GM19372 (cell line): ENCODE results near the gene LDLR.
"Not testable (repeated sequence)": the region's sequence is repeated elsewhere in the genome, so short reads cannot be mapped to it uniquely, and the experiment has no call there.

Experiments
- ATAC-seq: cut with Tn5 transposase; IDR thresholded peaks from one replicate; pipeline ENCODE4 v1.9.1; 2021; ENCODE audit warnings: mild to moderate bottlenecking, low read depth, moderate library complexity; ENCODE audit not compliant: unreplicated experiment

Gene LDLR

DNA sequence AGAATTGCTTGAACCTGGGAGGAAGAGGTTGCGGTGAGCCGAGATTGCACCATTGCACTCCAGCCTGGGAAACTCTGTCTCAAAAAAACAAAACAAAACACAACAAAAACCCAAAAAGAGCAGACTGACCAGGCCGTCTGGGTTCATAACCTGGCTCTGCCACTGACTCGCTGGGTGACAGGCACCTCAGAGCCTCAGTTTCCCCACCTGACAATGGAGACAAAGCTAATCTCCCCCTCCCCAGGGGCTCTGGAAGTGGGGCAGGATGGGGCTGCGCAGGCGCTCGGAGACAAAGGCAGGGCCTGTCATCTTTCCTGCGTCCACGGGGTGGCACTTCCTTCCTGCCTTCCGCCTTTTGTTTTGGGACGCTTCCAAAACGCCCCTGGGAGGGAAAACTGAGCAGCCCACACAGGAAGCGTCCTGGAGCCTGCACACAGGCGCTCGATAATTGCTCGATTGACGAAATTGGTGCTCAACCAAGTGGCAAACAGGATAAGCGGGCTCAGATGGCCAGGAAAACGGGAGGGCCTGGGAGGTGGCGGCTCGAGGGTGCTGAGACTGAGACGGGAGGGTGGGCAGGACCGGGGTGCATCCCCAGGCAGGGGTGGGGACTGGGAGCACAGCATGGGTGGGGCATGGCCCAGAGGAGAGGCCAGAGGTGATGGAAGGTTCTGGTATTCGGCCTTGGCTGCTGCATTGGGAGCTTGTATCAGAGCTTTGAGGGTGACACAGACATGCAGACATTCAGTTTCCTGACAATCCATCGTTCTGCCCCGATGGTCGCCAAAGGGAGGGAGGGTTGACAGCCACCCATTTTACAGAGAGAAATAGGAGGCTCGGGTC lies 48.5 kb downstream of the LDLR start:
- no peak for ATAC-seq

DNA sequence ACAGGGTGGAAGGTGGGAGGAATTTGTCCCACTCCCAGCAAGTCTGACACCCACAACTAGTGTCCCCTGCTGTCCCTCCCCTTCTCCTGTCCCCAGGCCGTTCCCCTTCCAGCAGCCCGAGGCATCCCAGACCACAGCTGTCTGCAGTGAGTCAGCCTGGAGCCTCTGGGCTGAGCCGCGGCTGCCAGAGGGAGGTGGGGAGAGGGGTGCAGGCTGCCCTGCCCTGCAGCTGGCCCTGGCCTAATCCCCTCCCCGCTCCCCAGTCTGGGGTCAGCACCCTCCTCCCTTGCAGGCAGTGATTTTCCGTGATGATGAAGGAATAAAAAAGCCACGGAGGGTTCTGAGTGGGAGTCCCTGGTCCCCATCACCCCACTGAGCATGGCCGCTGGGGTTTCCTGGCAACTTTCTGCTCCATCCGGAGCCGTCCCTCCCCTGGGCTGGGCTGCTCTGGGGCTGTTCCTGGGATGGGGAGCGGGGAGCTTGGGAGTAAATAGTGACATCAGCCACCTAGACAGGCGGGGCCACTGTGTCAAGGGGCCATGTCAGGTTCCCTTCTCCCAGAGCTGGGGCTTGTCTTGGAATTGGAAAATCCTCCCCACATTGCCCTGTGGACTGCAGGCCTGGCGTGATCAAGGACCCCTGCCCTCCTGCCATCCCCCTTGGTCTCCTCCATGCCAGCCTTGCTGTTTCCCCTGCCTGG lies 49.5 kb downstream of the LDLR start:
- no peak for ATAC-seq

DNA sequence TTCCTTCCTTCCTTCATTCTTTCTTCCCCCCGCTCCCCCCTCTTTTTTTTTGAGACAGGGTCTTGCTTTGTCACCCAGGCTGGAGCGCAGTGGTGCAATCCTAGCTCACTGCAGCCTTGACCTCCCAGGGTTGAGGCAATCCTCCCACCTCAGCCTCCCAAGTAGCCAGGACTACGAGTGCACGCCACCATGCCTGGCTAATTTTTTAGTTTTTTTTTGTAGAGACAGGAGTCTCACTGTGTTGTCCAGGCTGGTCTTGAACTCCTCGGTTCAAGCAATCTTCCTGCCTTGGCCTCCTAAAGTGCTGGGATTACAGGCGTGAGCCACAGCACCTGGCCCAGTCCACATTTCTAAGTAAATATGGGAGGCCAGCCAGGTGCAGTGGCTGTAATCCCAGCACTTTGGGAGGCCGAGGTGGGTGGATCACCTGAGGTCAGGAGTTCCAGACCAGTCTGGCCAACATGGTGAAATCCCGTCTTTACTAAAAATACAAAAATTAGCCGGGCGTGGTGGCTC lies 50.8 kb downstream of the LDLR start:
- not testable (repeated sequence) for ATAC-seq

DNA sequence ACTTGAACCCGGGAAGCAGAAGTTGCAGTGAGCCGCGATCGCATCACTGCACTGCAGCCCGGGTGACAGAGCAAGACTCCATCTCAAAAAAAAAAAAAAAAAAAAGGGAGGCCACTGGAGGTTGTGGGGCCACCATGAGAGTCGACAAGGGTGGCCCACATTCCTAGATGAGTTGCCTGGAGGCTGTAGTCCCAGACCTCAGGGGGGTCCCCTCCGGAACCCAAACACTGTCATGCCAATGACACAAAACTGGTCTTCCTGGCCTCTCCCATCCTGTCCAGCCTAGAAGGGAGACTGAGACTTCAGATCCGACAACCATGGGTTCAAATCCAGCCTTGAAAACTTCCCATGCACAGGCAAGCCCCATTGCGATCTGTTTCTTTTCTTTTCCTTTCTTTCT lies 51.6 kb downstream of the LDLR start:
- ATAC-seq = no peak

DNA sequence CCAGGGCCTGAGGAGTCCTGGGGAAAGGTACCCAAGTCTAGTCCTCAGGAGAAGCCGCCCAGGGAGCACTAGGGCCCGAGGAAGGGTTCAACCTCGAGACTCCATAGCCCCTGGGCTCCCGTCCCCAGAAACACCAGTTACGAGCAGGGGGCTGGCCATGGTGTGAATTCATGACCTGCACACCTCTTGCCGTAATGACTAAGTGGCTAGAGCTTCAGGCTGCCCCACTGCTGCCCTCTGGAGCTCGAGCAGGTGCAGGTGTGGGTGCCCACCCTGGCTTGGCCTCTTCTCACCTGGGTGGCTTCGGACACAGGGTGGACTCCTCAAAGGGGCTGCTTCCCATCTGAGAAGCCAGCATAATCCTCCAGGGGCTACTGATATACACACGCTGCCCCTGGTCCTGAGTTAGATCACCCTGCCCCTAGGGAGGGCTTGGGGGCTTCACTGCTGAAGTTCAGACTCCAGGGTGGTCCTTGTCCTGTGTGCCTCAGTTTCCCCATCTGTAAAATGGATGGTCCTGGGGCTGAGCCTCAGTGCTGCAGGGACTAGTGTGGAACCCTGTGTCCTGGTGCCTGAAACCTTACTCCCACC lies 52.8 kb downstream of the LDLR start:
- ATAC-seq = no peak

DNA sequence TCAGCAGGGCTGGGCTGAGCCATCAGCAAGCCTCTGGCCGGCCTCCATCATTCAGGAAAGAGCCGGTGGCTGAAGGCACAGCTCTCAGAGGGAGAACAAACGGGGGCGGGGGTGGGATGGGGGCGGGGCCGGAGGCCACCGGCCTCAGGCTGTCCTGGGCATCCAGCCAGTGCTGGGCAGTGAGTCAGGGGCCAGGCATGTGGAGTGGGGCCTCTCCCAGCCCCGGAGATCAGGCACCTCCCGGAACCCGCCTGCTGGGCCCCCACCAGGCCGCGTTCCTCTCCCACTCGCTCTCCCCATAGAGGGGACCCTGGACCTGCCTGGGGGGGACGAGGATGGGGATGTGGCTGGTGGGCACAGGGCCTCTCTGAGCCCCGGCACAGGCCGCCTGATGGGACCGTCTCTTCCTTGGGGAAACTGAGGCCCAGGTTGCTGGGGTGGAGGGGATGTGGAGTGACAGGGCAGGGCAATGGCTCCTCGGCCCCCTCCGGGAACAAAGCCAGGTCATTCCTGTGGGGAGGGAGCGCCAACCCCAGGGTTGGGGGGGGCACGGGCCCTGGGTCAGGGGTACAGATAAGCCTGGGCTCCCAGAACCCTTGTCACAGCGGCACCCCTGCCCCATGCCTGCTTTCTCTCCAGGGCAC lies 53.4 kb downstream of the LDLR start:
- ATAC-seq = no peak

DNA sequence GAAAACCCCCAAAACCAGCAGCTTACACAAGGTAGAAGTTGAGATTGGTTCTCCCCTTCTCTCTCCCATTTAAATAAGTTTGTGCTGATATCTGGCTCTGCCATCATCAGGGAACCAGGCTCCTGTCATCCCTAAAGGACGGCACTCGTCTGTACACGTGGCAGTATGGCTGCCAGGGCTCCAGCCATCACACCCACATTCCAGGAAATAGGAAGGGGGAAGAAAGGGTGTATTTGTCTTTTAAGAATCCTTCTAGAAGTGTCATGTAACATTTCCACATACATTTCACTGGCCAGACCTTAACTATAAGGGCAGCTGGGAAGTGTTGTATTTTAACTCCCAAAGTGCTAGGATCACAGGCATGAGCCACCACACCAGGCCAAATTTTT lies 56.3 kb downstream of the LDLR start:
- ATAC-seq = no peak

DNA sequence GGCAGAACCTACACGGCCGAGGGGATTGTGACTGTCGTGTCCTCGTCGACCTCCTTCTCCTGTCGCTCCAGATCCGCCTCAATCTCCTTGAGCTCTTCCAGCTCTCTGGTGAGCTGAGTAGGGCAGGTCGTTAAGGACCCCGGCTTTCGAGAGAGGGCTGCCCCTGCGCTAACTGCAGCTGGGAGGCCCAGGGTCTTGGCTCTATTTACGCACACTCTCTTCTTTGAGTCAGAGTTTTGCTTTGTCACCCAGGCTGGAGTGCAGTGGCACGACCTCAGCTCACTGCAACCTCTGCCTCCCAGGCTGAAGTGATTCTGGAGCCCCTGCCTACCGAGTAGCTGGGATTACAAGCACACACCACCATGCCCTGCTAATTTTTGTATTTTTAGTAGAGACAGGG lies 58.7 kb downstream of the LDLR start:
- no peak for ATAC-seq

DNA sequence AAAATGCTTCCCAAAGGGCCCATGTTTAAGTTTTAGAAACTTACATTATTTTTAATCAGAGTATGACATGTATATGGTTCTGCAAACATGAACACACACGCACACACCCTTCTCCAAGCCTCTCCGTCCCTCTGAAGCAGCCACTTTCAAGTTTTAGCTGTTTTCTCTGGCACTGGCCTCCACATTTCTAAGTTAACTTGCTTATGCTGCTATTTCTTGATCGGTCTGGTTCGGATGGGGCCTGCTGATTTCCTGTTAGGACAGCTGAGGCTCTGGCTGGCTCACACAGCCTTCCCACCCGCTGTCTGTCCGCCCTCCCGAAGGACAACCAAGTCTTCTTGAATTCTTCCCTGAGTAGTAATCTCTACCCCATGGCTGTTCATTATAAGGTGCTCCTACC lies 61.9 kb downstream of the LDLR start:
- no peak for ATAC-seq

DNA sequence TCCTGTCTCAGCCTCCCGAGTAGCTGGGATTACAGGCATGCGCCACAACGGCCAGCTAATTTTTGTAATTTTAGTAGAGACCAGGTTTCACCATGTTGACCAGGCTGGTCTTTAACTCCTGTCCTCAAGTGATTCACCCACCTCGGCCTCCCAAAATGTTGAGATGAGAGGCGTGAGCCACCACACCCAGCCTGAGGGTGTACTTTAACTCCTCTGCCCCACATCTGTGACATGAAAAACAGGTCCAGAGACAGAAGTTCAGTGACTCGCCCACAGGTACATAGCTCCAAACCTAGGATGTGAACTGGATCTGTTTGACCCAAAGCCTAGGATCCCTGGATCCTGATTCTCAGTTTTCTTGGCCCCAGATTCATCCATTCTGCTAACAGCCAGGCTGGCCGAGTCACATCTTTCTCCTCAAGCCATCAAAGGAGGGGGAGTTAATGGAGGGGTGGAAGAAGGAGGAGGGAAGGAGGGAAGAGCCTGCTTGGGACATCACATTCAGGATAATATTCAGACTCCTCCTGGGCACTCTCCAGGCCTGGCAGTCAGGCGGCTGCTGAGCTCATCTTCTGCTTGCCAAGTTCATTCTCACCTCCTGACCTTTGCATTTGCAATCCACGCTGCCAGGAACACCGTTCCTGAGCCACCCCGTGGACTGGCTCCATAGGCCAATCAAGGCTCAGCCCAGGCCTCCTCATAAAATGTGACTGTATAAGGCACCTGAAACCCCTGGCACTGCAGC lies 63.2 kb downstream of the LDLR start:
- no peak for ATAC-seq

DNA sequence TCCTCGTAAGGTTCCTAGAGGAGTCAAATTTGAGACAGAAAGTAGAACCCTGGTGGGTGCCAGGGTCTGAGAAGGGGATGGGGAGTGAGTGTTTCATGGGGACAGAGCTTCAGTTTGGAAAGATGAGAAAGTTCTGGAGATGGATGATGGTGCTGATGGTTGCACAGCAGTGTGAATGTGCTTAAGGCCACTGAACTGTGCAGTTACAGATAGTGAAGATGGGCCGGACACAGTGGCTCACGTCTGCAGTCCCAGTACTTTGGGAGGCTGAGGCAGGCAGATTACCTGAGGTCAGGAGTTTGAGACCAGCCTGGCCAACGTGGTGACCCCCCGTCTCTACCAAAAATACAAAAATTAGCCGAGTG lies 65.4 kb downstream of the LDLR start:
- no peak for ATAC-seq

DNA sequence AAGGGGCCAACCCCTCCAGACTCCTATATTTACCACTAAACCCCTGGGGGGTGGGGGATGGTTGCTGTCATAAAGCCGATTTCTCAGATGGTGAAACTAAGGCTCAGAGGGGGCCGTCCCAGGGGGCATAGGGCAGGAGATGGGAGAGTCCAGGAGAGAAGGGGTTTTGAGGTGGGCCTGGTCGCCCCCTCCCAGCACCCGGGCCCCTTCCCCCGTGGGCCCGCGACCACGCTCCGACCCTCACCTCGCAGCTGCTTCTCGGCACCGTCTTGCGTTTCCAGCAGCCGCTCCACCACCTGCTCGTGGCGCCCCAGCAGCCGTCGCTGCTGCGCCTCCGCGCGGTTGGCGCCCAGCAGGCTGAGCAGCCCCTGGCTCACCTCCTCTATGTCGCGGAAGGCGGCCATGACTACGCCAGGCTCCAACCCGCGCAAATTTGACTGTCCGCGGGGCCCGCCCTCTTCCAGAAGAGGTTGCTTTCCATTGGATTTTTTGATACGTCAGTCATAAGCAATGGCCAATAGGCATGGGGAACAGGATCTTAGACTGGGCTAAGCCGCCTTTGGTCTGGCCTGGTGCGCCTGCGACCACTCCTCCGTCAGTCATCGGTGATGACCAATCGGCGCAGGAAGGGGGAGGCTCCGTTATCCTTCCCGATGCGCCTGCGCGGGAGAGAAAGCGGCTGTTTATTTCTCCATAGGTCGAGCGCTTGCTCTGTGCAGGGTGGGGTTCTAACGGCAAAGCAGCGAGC lies 66.3 kb downstream of the LDLR start, which contains the start of gene SPC24:
TSS of gene SPC24 (minus strand) at position 410 of the 748 bp plus-strand sequence. CDS start at position 404, 6 bp downstream.
- ATAC-seq = peak; percentile 99

DNA sequence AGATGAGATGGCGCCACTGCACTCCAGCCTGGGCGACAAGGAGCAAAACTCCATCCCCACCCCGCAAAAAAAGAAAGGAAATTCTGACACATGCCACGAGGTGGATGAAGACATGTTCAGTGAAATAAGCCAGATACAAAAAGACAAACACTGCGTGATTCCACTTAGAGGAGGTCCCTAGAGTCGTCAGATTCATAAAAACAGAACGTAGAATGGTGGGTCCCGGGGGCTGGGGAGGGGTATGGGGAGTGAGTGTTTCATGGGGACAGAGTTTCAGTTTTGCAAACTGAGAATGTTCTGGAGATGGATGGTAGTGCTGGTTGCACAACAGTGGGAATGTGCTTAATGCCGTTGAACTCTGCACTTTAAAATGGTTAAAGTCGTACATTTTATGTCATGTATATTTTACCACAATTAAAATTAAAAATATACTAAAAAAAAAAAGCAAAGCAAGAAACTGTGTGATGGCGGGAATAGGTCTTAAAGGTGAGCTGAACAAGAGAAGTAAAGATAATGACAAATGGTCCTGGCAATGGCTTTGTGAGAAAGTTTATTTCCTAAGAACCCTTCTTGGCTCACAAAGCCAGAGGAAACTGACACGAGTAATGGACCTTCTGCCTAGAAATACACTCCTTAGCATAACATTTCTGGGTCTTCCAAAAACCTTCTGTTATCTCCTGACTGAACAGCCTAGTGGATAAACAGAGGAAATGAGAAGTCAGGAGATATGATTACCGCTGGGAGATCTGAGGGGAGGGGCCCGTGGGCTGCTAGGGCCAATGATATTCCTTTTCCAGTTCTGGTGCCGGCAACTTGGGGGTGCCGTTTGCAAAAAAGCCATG lies 70.6 kb downstream of the LDLR start:
- no peak for ATAC-seq

DNA sequence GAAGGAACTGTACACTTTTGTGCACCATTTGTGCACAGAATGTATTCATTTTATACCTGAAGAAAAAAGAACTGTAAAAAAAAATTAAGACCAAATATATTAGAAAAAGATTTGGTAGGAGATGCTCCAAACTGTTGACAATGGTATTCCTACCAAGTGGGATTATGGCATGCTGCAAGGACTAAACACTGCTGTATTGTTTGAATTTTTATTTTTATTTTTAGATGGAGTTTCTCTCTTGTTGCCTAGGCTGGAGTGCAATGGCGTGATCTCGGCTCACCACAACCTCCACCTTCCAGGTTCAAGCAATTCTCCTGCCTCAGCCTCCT lies 71.1 kb downstream of the LDLR start:
- ATAC-seq = not testable (repeated sequence)

DNA sequence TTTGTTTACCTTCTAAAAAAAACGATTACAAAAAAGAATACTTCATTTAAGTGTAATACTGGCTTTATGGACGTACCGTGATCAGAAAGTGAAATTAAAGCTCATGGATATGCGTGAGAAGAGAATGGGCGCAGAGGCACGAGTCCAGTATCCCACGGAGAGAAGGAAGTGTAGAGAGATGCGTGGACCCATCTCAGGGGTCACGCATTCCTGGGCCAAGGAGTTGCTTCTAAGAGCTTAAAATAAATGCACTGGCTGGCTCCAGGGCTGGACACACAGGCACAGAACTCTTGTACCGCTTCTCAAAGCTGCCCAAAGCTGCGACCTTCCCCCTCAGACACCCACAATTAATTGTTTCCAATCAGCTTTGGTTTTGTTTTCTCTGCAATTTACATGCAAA lies 75.0 kb downstream of the LDLR start:
- no peak for ATAC-seq

DNA sequence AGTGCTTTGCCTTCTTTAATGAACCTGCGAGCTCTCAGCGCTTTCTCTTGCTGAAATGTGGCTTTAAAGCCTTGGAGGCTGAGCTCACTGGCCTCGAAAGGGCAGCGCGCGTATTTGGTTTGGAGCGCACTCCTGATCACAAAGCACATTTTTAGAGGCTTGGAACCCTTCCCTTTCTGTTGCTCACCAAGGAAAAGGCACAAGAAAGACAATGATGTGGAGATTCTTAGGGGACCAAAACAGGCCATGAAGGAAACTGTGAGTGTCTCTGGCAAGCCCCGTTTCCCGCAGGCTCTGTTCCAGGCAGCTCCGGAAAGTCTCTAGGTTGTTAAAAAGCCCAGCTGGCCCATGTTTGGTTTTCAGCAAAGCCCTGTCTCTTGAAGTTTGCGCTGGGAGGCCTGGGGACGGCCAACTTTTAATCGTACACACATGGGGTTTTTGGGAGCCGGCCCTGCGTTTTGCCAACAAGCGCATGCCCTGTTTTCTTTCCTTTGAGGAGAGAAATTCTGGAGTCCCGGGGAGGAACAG lies 75.7 kb downstream of the LDLR start:
- ATAC-seq = no peak

DNA sequence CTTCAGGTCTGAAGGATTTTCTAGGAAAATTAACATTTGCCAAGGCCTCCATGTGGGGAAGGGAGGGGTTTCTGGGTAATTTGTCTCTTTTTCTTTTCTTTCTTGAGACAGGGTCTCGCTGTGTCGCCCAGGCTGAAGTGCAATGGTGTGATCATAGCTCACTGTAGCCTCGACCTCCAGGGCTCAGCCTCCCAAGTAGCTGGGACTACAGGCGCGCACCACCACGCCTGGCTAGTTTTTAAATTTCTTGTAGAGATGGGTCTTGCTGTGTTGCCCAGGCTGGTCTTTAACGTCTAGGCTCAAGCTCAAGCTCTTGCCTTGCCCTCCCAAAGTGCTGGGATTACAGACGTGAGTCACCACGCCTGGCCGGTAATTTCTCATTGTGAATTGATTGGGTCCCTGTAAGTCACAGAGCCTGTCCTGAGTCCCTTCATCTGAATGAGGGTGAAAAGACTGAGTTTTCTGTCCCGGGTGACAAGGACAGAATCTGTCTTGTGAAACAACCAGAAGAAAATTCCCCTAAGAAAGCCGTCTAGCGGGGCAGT lies 76.3 kb downstream of the LDLR start:
- no peak for ATAC-seq
